Bronchial epithelial cell (primary cell): Measurements from ENCODE around the gene PLA2G4A. TPM values are rescaled to one million over a fixed set of nuclear protein-coding genes. Genes with fewer than 3 reads are reported as not detected.
"Not testable (repeated sequence)": the region's sequence is repeated elsewhere in the genome, so short reads cannot be mapped to it uniquely, and the experiment has no call there.

Experiments
- DNase-seq: peaks from one replicate; pipeline ENCODE4 v3.0.0-alpha.2; 2010; ENCODE audit warnings: low read depth
- FAIRE-seq: peaks from 2 replicates; lab custom pipeline; 2011; peaks lifted over from hg19 to GRCh38; lab: Jason Lieb, UNC
- H3K27me3 ChIP-seq: 2 replicates; pipeline ENCODE4 v1.5.1; 2011; ENCODE audit warnings: low read length; ENCODE audit not compliant: control insufficient read depth, insufficient read depth
- H3K36me3 ChIP-seq: 2 replicates; pipeline ENCODE4 v1.5.1; 2011; ENCODE audit warnings: low read length; ENCODE audit not compliant: control insufficient read depth, insufficient read depth
- H3K4me3 ChIP-seq: 2 replicates; pipeline ENCODE4 v1.5.1; 2011; ENCODE audit warnings: mild to moderate bottlenecking, low read depth, low read length, control low read depth
- total RNA-seq: library from RNA; depleted of rRNA; stranded (reverse); fragments of >200 nt; gene quantifications from 2 replicates; pipeline ENCODE4 v1.2.1, GENCODE V29; 2014
- TF ChIP-seq, protein P1 (sequence below): IDR thresholded peaks from 2 replicates; pipeline ENCODE4 v1.5.1; 2011; ENCODE audit warnings: mild to moderate bottlenecking, moderate library complexity, low read length, control low read depth, inconsistent platforms; ENCODE audit not compliant: insufficient read depth, severe bottlenecking

Gene PLA2G4A
- total RNA-seq, 1 donor from 2014 or later = 5.5 TPM

DNA sequence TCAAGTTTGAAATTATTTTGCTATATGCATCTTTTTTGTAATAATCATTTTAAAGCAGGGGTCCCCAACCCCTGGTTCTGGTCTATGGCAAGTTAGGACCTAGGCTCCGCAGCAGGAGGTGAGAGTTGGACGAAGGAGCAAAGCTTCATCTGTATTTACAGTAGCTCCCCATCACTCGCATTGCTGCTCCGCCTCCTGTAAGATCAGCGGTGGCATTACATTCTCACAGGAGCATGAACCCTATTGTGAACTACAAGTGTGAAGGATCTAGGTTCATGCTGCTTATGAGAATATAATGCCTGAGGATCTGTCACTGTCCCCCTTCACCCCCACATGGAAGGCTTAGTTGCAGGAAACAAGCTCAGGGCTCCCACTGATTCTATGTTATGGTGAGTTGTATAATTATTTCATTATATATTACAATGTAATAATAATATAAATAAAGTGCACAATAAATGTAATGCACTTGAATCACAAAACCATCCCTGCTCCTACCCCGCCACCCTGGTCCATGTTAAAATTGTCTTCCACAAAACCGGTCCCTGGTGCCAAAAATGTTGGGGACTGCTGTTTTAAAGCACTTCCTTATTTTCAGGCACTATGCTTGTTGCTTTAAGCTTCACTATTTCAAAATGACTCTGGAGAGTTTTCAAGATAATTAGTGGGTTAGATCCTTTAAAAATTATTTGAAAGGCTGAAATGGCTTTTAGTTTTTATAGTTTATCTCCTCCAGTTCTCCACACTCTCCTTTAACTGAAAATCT is 74.8 kb downstream of the PLA2G4A start:
- Histone ChIP-seq H3K27me3 (no peaks in the 10 kb centered on the region), H3K36me3 (no peaks in the 10 kb centered on the region), H3K4me3 (no peak overlapping the region)
- DNase-seq (no peak), FAIRE-seq (no peak)
- TF ChIP-seq, protein P1, sequence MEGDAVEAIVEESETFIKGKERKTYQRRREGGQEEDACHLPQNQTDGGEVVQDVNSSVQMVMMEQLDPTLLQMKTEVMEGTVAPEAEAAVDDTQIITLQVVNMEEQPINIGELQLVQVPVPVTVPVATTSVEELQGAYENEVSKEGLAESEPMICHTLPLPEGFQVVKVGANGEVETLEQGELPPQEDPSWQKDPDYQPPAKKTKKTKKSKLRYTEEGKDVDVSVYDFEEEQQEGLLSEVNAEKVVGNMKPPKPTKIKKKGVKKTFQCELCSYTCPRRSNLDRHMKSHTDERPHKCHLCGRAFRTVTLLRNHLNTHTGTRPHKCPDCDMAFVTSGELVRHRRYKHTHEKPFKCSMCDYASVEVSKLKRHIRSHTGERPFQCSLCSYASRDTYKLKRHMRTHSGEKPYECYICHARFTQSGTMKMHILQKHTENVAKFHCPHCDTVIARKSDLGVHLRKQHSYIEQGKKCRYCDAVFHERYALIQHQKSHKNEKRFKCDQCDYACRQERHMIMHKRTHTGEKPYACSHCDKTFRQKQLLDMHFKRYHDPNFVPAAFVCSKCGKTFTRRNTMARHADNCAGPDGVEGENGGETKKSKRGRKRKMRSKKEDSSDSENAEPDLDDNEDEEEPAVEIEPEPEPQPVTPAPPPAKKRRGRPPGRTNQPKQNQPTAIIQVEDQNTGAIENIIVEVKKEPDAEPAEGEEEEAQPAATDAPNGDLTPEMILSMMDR = no peak

DNA sequence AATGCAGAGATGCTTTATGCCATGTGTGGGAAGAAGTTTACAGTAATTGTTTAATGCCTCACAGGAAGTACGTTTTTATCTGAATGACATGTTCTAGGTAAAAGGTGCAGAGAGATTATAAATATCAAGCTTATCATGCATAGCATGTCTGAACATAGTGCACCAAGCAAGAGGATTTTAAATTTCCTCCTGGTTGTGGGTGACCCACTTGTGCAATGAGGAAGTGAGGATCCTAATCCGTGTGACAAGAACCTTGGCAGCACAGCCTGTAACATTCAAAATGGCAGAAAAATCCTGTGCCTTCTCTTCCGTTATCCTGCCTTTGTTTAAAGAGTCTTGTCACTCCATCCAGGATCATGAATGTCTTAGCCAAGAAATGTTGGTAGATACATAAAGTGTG is 75.6 kb downstream of the PLA2G4A start:
- no peak for FAIRE-seq
- peak; percentile 37 for DNase-seq
- Histone ChIP-seq H3K27me3 (no peaks in the 10 kb centered on the region), H3K4me3 (no peak overlapping the region), H3K36me3 (no peaks in the 10 kb centered on the region)
- TF ChIP-seq, protein P1 = no peak

DNA sequence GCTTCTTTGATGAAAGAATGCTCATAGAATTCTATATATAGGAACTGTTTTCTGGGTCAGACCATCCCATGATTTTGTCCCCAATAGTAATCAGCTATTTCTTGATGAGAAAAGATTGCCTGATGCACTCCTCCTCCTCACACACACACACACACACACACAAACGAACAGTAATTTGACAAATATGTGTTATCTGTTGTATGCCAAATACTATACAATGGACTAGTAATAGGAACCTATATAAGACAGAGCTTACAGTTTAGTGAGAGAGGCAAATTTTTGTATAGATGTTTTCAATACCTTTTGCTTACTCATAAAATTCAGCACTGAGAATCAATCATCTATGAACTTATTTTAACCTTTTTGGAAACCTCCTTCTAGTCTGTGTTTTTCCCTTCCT is 76.8 kb downstream of the PLA2G4A start:
- H3K4me3 ChIP-seq = no peak overlapping the region
- FAIRE-seq = no peak
- H3K36me3 ChIP-seq = no peaks in the 10 kb centered on the region
- no peak for DNase-seq
- no peaks in the 10 kb centered on the region for H3K27me3 ChIP-seq
- TF ChIP-seq, protein P1 = no peak

DNA sequence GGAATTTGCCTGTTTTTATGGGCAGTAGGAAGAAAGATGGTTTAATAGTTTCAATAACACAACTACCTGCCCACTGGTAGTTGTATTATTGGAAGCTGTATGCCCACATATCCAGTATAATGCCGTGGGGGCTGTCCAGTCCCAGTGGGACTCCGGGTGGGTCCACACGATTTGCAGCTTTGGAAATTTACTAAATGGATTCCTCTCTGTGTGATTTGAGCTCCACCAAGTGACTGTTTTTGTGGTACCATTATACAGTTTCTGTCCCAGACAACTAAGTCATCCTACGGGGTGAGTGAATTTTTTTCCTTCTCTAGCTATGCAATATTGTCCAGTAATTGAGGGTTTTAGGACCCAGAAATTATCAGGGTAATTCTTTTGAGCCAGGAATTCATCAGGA is 86.8 kb downstream of the PLA2G4A start:
- TF ChIP-seq, protein P1 = no peak

DNA sequence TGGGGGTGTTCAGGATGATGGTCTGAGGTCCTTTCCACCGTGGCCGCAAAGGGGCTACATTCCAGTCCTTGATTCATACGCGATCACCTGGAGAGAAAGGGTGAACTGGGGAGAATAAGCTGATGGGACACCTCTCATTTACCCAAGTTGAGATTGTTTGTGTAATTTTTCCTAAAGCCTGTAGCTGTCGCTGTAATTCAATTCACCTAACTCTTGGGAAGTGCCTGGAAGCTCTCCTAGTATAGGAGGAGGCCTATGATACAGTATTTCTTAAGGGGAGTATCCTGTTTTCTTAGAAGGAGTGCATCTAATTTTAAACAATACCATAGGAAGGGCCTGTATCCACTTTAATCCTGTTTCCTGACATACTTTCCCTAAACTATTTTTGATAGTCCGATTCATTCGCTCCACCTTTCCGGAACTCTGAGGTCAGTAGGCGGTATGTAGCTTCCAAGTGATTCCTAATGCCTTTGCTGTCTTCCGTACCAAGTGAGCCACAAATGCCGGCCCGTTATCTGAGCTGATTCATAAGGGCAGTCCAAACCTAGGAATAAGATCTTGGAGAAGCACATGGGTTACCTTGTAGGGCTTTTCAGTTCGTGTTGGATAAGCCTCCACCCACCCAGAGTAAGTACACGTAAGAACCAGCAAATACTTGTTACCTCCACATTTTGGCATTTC is 88.5 kb downstream of the PLA2G4A start:
- TF ChIP-seq, protein P1 = peak; percentile 43
- H3K36me3 ChIP-seq, H3K4me3 ChIP-seq, FAIRE-seq, H3K27me3 ChIP-seq: not testable (repeated sequence)
- DNase-seq = peak; percentile 49

More for the DNA sequence above, 86.8 kb downstream of the PLA2G4A start:
- FAIRE-seq = no peak
- Histone ChIP-seq H3K4me3 (no peak overlapping the region), H3K36me3 (no peaks in the 10 kb centered on the region), H3K27me3 (no peaks in the 10 kb centered on the region)
- no peak for DNase-seq

DNA sequence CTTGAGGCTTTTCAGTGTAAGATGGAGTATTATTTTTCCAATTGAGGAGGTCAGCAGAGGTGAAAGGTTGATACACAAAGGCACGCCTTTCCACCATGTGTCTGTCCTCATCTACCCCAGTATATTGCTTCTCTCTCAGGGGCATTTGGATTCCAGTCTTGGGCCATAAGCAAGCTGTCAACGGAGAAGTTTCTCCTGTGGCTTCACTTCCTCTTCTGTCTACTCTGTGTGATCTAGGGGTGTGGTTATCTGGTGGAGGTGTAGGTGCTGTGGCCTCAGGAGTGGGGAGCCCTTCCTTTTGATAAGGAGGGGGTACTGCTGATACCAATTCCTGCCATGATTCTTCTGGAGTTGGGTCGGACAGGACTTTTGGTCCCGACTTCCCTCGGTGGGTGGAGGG is 92.6 kb downstream of the PLA2G4A start:
- not testable (repeated sequence) for H3K27me3 ChIP-seq, FAIRE-seq, H3K4me3 ChIP-seq, DNase-seq, H3K36me3 ChIP-seq

DNA sequence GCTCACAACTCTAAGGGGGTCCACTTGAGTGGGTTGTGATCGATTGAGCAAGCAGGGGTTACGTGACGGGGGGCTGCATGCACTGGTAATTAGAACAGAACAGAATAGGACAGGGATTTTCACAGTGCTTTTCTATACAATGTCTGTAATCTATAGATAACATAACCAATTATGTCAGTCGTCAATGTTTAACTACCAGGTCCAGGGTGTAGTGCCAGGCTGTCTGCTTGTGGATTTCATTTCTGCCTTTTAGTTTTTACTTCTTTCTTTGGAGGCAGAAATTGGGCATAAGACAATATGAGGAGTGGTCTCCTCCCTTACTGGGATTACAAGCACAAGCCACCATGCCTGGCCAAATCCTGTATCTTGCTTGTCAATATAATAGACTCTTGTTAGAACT is 94.1 kb downstream of the PLA2G4A start:
- H3K4me3 ChIP-seq, DNase-seq, H3K36me3 ChIP-seq, FAIRE-seq, H3K27me3 ChIP-seq: not testable (repeated sequence)
